B cell (primary cell): ENCODE data around the gene PCDHA13. TPM values are rescaled to one million over a fixed set of nuclear protein-coding genes. Genes with fewer than 3 reads are reported as not detected.

ENCODE experiments used
- ATAC-seq: fragments of 200-7000 bp; cut with Tn5 transposase; one replicate; pipeline ENCODE4 v1.10.0; 2021; ENCODE audit warnings: low read depth, mild to moderate bottlenecking, moderate number of reproducible peaks, moderate library complexity
- CTCF ChIA-PET: fragments of 350-600 bp; sonication (Branson Sonifier 250); formaldehyde crosslinking; loops from one replicate; lab custom pipeline; 2021; ENCODE audit warnings: antibody characterized with exemption, inconsistent platforms; lab: Charles Lee
- POLR2A ChIA-PET: fragments of 350-600 bp; sonication (Branson Sonifier 250); formaldehyde crosslinking; loops from one replicate; lab custom pipeline; 2021; ENCODE audit warnings: antibody characterized with exemption; lab: Charles Lee
- DNase-seq: peaks from one replicate; pipeline ENCODE4 v3.0.0; 2013
- H2AFZ ChIP-seq: 2 replicates; pipeline ENCODE4 v1.6.1; 2012; ENCODE audit warnings: mild to moderate bottlenecking, low read depth, low read length; ENCODE audit not compliant: insufficient read depth, poor library complexity, severe bottlenecking
- H3K27ac ChIP-seq, 2 donors: 1 replicate in 1 of 2; 2 replicates in 1 of 2; pipeline ENCODE4 v1.5.1; 2012 to 2013; ENCODE audit warnings: low read length in 2 of 2, mild to moderate bottlenecking in 2 of 2, moderate library complexity in 1 of 2
- H3K27me3 ChIP-seq, 4 experiments: fragments of 200-600 bp in 1 of 4; sonication (generic) in 1 of 4; replicated peaks in 1 of 4; 1 replicate in 2 of 4; 2 replicates in 2 of 4; pipeline versions ENCODE4 v1.6.1 to v1.7.0; 2013 to 2016; ENCODE audit warnings: low read length in 3 of 4, mild to moderate bottlenecking in 2 of 4, mixed read lengths in 1 of 4, moderate library complexity in 1 of 4; ENCODE audit not compliant: insufficient read depth in 4 of 4, control insufficient read depth in 3 of 4; ENCODE audit errors: control extremely low read depth in 1 of 4
- H3K36me3 ChIP-seq, 2 experiments: replicated peaks in 1 of 2; 1 replicate in 1 of 2; 2 replicates in 1 of 2; pipeline versions ENCODE4 v1.6.1 to v1.7.1; 2013; ENCODE audit warnings: low read length in 1 of 2; ENCODE audit not compliant: insufficient read depth in 2 of 2, control insufficient read depth in 1 of 2; ENCODE audit errors: control extremely low read depth in 1 of 2, extremely low read depth in 1 of 2
- H3K4me1 ChIP-seq, 2 donors: fragments of 200-600 bp in 1 of 2; sonication (generic) in 1 of 2; 1 replicate in 1 of 2; 2 replicates in 1 of 2; pipeline versions ENCODE4 v1.5.1 to v1.6.1; 2013 to 2017; ENCODE audit warnings: low read length in 2 of 2; ENCODE audit not compliant: control insufficient read depth in 2 of 2, insufficient read depth in 2 of 2
- H3K4me2 ChIP-seq: replicated peaks from 2 replicates; pipeline ENCODE3; 2012; ENCODE audit warnings: mild to moderate bottlenecking, low read depth, low read length; ENCODE audit not compliant: poor library complexity, severe bottlenecking
- H3K4me3 ChIP-seq, 5 experiments: fragments of 200-600 bp in 1 of 5; sonication (generic) in 1 of 5; 1 replicate in 3 of 5; 2 replicates in 2 of 5; pipeline versions ENCODE4 v1.5.1 to v1.7.0; 2011 to 2016; ENCODE audit warnings: low read length in 4 of 5, mild to moderate bottlenecking in 4 of 5, low read depth in 2 of 5, control low read depth in 1 of 5, moderate library complexity in 1 of 5; ENCODE audit not compliant: insufficient read depth in 1 of 5; ENCODE audit errors: control extremely low read depth in 1 of 5, extremely low read depth in 1 of 5
- H3K79me2 ChIP-seq: fragments of 200-600 bp; sonication (generic); one replicate; pipeline ENCODE4 v1.6.0; 2016; ENCODE audit warnings: low read length; ENCODE audit not compliant: control insufficient read depth, insufficient read depth
- H3K9ac ChIP-seq: fragments of 200-600 bp; sonication (generic); 2 replicates; pipeline ENCODE4 v1.6.1; 2017; ENCODE audit warnings: mild to moderate bottlenecking, low read length, moderate library complexity
- H3K9me3 ChIP-seq, 3 donors: one replicate each; pipeline versions ENCODE4 v1.6.1 to v1.7.1; 2013; ENCODE audit warnings: low read length in 2 of 3; ENCODE audit not compliant: control insufficient read depth in 2 of 3, insufficient read depth in 1 of 3; ENCODE audit errors: control extremely low read depth in 1 of 3
- H4K20me1 ChIP-seq: 2 replicates; pipeline ENCODE4 v1.6.0; 2012; ENCODE audit warnings: mild to moderate bottlenecking, low read length; ENCODE audit not compliant: insufficient read depth, control insufficient read depth, poor library complexity, severe bottlenecking
- H3K27ac Mint-ChIP-seq: one replicate; pipeline ENCODE4 v1.8.0; 2021; ENCODE audit warnings: mixed read lengths
- H3K27me3 Mint-ChIP-seq: one replicate; pipeline ENCODE4 v1.8.0; 2021; ENCODE audit warnings: mixed read lengths
- H3K4me1 Mint-ChIP-seq: one replicate; pipeline ENCODE4 v1.8.0; 2021; ENCODE audit warnings: mixed read lengths
- H3K4me3 Mint-ChIP-seq: one replicate; pipeline ENCODE4 v1.8.0; 2021; ENCODE audit warnings: mixed read lengths
- H3K9me3 Mint-ChIP-seq: one replicate; pipeline ENCODE4 v1.8.0; 2022; ENCODE audit warnings: mixed read lengths; ENCODE audit not compliant: insufficient read depth
- EZH2 ChIP-seq: IDR thresholded peaks from 2 replicates; pipeline ENCODE4 v1.6.1; 2012; ENCODE audit warnings: borderline replicate concordance, low read depth, mild to moderate bottlenecking, moderate library complexity, low read length; ENCODE audit not compliant: insufficient read depth, poor library complexity, severe bottlenecking
- WGBS: methylation state at CpG from one replicate; pipeline ENCODE4 v1.1.5; 2013; ENCODE audit warnings: missing lambda C conversion rate; ENCODE audit not compliant: insufficient coverage; 5-methylcytosine and 5-hydroxymethylcytosine counted together
- intact Hi-C: fragments of 100-400 bp; cut with micrococcal nuclease; formaldehyde crosslinking; loops from one replicate; pipeline ENCODE4 v1.10.0; 2022
- polyA plus RNA-seq: library from polyadenylated mRNA; depleted of rRNA; stranded (reverse); fragments of >200 nt; gene quantifications from 2 replicates; pipeline ENCODE4 v1.2.3, GENCODE V29; 2012
- total RNA-seq, 2 donors: library from RNA; stranded (reverse); fragments of 120-200 nt in 1 of 2; gene quantifications; 1 replicate in 1 of 2; 2 replicates in 1 of 2; pipeline versions ENCODE4 v1.2.3 to v1.2.4, GENCODE V29; 2013 to 2022
- TF ChIP-seq, protein P1 (sequence below): fragments of 200-600 bp; IDR thresholded peaks from one replicate; pipeline ENCODE4 v1.8.0; 2022; ENCODE audit warnings: antibody characterized with exemption, mild to moderate bottlenecking

Gene PCDHA13
- total and polyA plus RNA-seq, 2 donors (not counting 1 experiment from before 2014, with no cell fraction given), result not detected

DNA sequence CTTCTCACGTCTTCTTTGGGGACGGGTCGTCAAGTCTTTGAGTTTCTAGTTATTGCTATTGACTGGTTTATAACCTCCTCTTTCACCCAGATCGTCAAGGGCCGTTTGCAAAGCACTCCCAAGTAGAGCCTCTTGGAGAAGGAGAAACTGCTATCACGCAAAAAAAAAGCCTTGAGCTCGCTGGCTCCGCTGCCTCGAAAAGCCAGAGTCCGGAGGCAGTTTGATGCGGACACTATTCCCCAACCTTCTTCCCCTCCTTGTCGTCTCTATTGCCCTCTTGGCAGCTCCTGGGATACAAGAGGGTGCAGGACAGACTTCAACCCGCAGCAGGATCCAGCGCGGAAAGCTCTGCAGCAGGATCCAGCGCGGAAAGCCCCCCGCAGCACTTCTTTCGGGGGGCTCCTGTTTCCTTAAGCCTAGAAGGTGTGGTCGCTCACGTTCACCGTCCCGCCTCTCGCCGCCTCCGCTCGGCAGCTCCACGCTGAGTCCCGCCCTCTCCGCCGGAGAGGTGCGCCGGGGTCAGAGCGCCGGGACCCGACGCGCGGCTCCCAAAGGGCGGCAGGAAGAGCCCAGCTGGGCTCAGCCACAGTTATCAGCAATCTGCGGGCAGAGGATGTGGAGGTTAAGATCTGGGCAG lies 44.0 kb downstream of the PCDHA13 start, which contains the start of gene PCDHAC1:
Gene PCDHAC1, plus strand, starts transcription at position 494 of the 637 bp plus-strand sequence. CDS start 594 bp downstream, outside the sequence.
- Histone ChIP-seq H3K4me3 (peak within 1 kb of the TSS in 2 of 5 experiments; percentile 12 to 19), H2AFZ (peak within 1 kb of the TSS; percentile 56), H3K9me3 (peaks cover 0 to 31% (median 3%) of the 10 kb centered on the region in 3 donors), H3K9ac (no peak within 1 kb of the TSS), H3K27me3 (peaks cover 0 to 26% (median 9%) of the 10 kb centered on the region in 4 experiments), H3K4me1 (peaks cover 4 to 14% of the 10 kb centered on the region in 2 donors), H3K27ac (no peak within 1 kb of the TSS), H3K79me2 (no peaks in the 10 kb centered on the region), H3K4me2 (peak within 1 kb of the TSS; percentile 57), H4K20me1 (no peaks in the 10 kb centered on the region), H3K36me3 (no peaks in the 10 kb centered on the region)
- Mint-ChIP-seq H3K27me3 (peaks cover 45% of the 10 kb centered on the region), H3K4me3 (peak within 1 kb of the TSS; percentile 61), H3K27ac (no peak within 1 kb of the TSS), H3K9me3 (peaks cover 6% of the 10 kb centered on the region), H3K4me1 (peaks cover 5% of the 10 kb centered on the region)
- 12% methylated on average over 37 of the region's 41 CpGs for WGBS
- TF ChIP-seq EZH2, result no peak
- ChIA-PET CTCF (no interaction called here), POLR2A (no interaction called here)
- intact Hi-C loops, result no loop called here
- ATAC-seq (no peak), DNase-seq (no peak)

GRCh38 chr5:140926443-140927227 lies 44.7 kb downstream of the PCDHA13 start:
- DNase-seq (peak; percentile 9), ATAC-seq (no peak)
- H3K27ac ChIP-seq, result no peak overlapping the region
- peak overlapping the region in 2 of 5 experiments; percentile 12 to 19 for H3K4me3 ChIP-seq
- H3K9me3 ChIP-seq, result peaks cover 0 to 31% (median 3%) of the 10 kb centered on the region in 3 donors
- peaks cover 0 to 26% (median 9%) of the 10 kb centered on the region in 4 experiments for H3K27me3 ChIP-seq
- no peak overlapping the region for H3K27ac Mint-ChIP-seq
- H3K9me3 Mint-ChIP-seq, result peaks cover 6% of the 10 kb centered on the region
- peaks cover 5% of the 10 kb centered on the region for H3K4me1 Mint-ChIP-seq
- peak overlapping the region; percentile 56 for H2AFZ ChIP-seq
- H3K36me3 ChIP-seq, result no peaks in the 10 kb centered on the region
- H3K27me3 Mint-ChIP-seq, result peaks cover 44% of the 10 kb centered on the region
- WGBS, result 12% methylated on average over 74 of the region's 74 CpGs
- no peaks in the 10 kb centered on the region for H4K20me1 ChIP-seq
- peak overlapping the region; percentile 57 for H3K4me2 ChIP-seq
- intact Hi-C loops, result loop anchor here (1.0 kb wide), 1 partner anchor 15 kb away; no protein-coding TSS in a partner anchor
- TF ChIP-seq EZH2, result no peak
- TF ChIP-seq, protein P1, sequence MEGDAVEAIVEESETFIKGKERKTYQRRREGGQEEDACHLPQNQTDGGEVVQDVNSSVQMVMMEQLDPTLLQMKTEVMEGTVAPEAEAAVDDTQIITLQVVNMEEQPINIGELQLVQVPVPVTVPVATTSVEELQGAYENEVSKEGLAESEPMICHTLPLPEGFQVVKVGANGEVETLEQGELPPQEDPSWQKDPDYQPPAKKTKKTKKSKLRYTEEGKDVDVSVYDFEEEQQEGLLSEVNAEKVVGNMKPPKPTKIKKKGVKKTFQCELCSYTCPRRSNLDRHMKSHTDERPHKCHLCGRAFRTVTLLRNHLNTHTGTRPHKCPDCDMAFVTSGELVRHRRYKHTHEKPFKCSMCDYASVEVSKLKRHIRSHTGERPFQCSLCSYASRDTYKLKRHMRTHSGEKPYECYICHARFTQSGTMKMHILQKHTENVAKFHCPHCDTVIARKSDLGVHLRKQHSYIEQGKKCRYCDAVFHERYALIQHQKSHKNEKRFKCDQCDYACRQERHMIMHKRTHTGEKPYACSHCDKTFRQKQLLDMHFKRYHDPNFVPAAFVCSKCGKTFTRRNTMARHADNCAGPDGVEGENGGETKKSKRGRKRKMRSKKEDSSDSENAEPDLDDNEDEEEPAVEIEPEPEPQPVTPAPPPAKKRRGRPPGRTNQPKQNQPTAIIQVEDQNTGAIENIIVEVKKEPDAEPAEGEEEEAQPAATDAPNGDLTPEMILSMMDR, result peak; percentile 15
- peak overlapping the region; percentile 61 for H3K4me3 Mint-ChIP-seq
- peaks cover 4 to 14% of the 10 kb centered on the region in 2 donors for H3K4me1 ChIP-seq
- CTCF ChIA-PET, result no interaction called here
- H3K79me2 ChIP-seq, result no peaks in the 10 kb centered on the region
- POLR2A ChIA-PET, result no interaction called here
- H3K9ac ChIP-seq, result no peak overlapping the region
